HG03439 (cell line): ENCODE results near the gene PABPC1L.
A peak's percentile ranks its signal among the peaks of the same experiment; 100 is the strongest.

Experiments
- ATAC-seq: cut with Tn5 transposase; IDR thresholded peaks from one replicate; pipeline ENCODE4 v1.9.1; 2021; ENCODE audit warnings: mild to moderate bottlenecking, moderate library complexity; ENCODE audit not compliant: unreplicated experiment

Gene PABPC1L

DNA sequence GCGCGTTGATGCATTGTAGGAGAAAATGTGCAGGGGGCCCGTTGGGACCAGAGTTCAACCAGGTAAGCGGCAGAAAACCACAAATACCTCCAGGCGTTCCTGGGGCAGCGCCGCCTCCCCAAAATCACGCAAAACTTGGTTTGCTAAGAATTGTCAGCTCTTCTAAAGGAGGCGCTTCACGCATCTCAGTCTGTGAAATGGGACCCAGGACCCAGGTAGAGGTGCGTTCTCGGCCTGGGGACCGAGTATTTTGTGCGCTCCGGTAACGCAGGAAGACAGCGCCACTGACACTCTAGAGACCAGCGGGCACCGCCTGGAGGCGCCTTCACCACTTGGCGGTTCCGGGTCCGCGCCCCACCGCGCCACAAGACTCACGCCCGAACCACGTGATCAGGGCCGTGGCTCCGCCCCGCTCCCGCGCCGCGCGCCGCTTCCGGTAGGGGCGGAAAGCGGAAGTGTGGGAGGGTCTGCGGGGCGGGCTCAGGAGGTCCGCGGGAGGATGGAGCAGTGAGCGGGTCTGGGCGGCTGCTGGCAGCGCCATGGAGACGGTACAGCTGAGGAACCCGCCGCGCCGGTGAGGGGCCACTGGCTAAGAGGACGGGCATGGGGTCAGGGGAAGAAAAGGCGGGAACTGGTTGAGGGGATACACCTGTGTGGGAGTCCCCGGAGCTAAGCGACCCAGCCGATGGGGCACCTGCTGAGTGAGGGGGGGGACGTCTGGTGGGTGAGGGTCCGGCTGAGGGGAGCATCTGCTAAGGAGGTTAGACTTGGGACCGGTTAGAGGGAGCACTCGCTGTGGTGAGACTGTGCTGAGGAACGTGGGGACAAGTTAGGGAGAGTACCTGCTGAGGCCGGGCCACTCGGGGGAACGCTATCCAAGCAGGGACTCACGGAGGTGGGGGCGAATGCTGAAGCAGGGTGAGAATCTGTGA is 56.4 kb downstream of the PABPC1L start, which contains the start of gene STK4:
Gene STK4, plus strand, starts transcription at position 483 of the 932 bp plus-strand sequence. Its CDS starts 57 bp downstream, at position 540.
- ATAC-seq: peak; percentile 69

DNA sequence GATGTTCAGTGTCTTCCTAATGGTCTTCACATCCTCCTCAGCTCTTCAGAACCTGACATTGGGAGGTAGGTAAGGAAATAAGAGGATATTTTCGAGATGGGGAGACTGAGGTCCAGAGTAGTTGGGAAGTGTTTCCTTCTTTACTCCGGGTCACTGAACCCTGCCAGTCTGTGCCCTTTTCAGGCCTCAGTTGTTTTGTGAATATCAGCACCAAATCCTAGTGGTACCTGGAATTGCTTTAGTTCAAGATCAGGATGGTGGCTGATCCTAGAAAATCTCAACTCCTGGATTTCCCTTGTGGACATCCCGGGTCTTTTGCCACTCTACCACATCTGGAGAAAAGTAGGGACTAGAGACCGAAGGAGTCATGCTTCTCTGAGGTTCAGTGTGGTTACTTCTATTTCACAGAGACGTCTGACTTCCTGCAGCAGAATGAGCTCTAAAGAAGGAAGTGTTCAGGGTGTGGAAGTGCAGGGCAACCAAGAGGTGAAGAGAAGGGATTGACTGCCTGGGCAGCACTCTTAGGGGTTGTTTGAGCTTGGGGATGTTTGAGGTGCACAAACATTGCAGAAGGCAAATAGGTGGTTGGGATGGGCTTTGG is 57.4 kb downstream of the PABPC1L start:
- no peak for ATAC-seq

DNA sequence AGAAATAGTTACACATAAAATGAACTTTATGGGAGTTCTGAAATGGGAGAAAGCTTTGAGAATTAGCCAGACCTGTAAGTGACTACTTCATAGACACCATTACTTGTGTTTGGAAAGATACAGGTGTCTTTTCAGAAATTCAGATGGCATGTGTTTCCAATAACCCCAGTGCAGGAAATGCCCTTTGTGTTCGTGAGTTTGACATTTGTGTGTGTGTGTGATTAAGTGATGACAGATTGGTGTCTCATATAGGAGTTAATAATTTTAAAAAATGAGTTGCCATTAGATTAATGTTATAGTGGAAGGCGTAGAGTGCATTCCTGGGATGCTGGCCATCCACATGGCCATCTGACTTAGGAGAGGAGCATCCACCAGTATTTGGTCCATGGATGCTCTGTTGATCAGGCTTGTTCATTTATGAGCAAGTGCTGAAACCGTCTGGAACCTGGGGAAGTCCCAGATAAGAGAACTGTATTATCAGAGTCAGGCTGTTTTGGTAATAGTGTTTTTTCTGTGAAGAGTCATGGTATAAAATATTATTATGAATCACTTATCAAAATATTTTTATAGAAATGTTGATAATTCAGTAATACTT is 59.5 kb downstream of the PABPC1L start:
- ATAC-seq: no peak

DNA sequence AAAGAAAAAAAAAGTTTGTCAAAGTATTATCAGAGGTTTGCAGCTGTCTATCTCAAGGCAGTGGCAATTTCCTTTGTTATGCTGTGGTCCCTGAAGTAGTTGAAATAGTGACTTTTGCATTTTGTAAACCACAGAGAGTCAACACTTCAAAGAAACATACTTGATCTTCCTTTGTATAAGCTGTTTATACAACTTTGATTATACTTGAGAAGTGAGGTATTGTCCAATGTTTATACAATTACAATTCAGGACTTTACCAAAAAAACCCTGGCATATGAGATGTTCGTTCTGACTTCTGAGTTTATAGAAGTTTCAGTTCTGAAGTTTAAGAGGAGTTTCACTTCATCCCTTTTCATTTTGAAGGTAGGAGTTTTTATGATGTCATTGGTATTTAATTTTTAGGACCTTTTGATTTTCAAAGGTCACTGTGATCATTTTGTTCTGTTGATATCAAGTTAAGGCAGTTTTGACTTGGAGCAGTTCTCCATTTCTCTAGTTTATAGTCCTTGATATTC is 60.4 kb downstream of the PABPC1L start:
- ATAC-seq: no peak

DNA sequence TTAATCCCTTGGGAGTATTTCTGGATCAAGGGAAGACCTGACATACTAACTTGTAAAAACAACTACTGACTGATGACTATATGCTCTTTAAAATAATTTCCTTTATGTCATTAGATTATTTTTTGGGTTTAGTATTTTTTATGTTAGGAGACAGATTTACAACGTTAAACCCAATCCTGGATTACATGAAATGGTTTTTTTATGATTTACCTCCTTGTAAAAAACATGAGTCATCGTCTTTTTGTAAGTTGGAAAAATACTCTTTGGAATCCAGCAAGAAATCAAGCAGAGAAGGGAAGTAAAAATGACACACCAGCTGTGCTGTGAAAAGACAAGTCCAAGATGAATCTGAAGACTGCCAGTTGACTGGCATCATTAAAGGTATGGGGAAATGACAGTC is 63.2 kb downstream of the PABPC1L start:
- ATAC-seq: no peak

DNA sequence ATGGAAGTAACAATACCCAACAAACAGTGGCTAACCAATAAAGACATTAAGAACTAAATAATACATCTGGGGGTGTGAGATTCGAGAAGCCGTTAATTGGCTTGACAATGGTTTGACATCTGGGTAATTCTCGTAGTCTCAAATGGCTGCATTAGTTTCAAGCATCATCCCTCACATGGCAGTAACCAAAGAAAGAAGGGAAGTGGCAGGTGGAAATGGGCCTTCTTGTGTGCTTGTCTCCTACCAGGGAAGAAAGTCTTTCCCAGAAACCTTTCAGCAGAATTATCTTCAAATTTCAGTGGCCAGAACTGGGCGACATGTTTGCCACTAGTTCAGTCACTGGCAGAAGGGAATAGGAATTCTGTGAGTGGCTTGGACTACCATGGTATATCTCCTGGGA is 66.8 kb downstream of the PABPC1L start:
- no peak for ATAC-seq

DNA sequence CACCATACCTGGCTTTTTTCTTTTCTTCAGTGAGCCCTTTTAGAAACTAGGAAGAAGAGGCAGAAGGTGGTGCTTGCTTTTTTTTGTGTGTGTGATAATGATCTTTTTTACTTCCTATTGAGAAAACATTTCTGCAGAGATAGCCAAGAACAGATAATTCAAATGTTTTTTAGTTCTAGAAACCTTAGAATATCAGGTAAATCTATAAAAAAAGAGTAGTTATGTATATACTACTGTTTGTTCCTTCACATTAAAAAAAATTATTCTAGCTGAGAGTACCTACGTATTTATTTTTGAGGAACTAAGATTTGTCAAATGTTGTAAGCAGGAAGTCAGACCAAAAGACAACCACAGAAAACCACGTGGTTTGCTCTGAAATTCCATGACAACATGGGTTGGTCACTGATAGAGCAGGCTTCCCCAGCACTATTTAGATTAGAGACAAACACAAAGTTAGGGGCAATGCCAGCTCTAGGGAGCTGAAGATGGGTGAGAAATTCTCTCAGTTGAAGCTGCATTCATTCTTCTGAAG is 69.3 kb downstream of the PABPC1L start:
- ATAC-seq: peak; percentile 64

DNA sequence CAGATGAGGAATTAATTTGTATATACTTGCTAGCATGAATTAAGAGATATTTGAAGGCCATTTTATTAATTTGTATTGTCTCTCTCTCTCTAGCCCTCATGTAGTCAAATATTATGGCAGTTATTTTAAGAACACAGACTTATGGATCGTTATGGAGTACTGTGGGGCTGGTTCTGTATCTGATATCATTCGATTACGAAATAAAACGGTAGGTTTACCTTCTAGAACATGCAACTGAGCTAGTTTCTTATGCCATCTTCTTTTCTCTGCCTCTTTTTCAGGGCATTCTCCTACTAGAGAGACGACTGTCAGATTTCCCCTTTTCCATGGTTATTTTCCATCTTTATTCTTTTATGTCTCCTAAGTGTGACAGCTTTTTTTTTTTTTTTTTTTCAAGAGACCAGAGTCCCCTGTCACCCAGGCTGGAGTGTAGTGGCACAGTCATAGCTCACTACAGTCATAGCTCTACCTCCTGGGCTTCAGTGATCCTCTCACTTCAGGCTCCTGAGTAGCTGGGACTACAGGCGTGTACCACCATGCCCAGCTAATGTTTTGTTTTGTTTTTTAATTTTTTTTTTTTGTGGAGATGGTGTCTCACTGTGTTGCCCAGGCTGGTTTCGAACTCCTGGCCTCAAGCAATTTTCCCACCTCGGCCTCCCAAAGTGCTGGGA is 72.0 kb downstream of the PABPC1L start:
- no peak for ATAC-seq

DNA sequence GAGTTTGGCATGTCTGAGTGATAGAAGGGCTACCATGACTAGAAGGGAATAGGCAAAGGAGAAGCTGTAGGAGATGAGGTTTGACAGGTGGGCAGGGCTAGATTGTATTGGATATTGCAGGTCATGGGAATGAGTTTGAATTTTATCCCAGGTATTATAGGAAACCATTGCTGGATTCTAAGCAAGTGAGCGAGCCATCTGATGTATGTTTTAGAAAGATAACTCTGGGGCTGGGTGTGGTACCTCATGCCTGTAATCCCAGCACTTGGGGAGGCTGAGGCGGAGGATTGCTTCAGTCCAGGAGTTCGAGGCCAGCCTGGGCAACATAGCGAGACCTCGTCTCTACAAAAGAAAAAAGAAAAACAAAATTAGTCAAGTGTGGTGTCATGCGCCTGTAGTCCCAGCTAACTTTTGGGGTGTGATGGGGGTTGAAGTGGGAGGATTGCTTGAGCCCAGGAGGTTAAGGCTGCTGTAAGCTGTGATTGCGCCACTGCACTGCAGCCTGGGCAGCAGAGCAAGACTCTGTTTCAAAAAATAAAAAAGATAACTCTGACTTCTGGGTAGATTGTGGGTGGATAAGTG is 73.3 kb downstream of the PABPC1L start:
- ATAC-seq: no peak

DNA sequence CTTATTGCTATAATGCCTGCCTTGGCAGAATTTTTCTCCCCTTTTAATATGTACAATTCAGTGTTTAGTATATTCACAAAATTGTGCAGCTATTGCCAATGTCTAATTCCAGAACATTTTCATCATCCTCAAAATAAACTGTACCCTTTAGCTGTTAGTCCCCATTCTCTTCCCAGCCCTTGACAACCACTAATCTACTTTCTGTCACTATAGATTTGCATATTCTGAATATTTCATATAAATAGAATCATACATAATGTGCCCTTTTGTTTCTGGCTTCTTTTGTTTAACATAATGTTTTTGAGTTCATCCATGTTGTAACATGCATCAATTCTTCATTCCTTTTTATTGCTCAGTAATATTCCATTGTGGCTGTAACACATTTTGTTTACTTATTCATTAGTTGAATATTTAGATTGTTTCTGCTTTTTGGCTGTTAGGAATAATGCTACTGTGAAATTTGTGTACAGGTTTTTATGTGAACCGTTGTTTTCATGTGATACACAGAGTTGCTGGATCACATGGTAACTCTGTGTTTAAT is 78.8 kb downstream of the PABPC1L start:
- ATAC-seq: no peak
